HG03135 (cell line): ENCODE measurements around the gene NDUFV1.

Experiments used
- ATAC-seq: cut with Tn5 transposase; IDR thresholded peaks from one replicate; pipeline ENCODE4 v1.9.1; 2021; ENCODE audit warnings: mild to moderate bottlenecking, moderate library complexity; ENCODE audit not compliant: unreplicated experiment

Gene NDUFV1

GRCh38 chr11:67639438-67639859 is 32.7 kb downstream of the NDUFV1 start, which contains the start of gene TBX10:
TBX10 (minus strand) TSS chr11:67639763; CDS start chr11:67639472, 291 bp downstream.
- no peak for ATAC-seq

DNA sequence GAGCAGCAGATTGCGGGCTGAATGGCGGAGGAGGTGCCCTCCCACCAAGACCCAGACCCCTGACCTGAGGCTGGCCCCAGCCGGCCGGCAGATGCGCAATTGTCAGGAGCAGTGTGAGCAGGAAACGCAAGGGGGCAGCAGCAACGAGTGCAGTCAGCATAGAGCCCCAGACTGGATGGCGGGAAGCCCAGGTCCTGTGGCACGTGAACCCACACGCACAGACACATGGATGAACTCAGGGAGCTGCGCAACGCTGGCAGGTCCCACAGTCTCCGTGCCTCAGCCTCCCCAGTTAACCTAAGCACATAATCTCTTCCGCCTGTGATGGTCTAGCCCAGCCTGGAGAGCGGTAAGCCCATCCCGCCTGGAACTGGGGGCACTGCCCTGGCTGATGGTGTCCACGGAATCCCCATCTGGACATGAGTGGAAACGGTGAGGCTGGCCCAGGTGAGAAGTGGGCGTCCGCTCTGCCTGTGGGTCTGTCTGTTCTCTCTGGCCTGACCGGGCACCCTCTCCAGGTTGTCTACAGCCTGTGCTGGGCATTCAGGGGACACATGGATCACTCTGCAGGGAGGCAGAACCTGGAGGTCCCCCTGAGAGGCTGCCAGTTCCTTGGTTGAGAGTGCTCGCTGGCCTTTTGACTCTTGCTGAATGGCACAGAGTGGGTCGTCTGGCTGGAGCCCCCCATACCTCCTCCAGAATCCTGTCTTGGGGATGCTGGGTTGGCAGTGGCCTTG is 33.5 kb downstream of the NDUFV1 start:
- no peak for ATAC-seq

DNA sequence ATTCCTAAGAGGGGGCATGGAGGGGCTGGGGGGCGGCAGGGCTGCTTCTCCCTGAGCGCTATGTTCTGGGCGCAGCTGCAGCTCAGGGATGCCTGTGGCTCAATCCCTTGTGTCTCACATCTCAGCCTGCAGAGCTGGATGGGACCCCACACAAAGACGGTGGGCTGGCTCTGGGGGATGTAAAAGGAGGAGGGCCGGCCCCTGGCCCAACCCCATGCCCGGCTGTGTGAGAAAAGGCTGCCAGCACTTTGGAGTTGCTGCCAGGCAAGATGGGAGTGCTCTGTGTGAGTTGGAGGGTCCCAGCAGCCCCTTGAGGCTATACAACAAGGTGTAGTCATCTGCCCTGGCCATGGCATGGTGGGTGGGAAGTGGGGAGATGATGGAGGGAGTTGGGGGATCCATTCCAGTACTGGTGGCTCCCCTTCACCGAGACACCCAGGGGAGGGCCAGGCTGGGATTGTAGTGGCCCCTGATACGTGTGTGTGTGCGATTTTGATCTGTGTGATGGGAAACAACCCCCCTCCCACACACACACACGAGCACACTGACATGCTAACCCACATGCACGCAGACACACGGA is 34.1 kb downstream of the NDUFV1 start:
- no peak for ATAC-seq

- no peak for ATAC-seq
Measured at GRCh38 chr11:67641338-67642172, 34.8 kb downstream of the NDUFV1 start.

GRCh38 chr11:67642173-67643120 is 35.7 kb downstream of the NDUFV1 start:
- no peak for ATAC-seq

- ATAC-seq, result no peak
Measured at GRCh38 chr11:67644042-67644441, 37.3 kb downstream of the NDUFV1 start.

DNA sequence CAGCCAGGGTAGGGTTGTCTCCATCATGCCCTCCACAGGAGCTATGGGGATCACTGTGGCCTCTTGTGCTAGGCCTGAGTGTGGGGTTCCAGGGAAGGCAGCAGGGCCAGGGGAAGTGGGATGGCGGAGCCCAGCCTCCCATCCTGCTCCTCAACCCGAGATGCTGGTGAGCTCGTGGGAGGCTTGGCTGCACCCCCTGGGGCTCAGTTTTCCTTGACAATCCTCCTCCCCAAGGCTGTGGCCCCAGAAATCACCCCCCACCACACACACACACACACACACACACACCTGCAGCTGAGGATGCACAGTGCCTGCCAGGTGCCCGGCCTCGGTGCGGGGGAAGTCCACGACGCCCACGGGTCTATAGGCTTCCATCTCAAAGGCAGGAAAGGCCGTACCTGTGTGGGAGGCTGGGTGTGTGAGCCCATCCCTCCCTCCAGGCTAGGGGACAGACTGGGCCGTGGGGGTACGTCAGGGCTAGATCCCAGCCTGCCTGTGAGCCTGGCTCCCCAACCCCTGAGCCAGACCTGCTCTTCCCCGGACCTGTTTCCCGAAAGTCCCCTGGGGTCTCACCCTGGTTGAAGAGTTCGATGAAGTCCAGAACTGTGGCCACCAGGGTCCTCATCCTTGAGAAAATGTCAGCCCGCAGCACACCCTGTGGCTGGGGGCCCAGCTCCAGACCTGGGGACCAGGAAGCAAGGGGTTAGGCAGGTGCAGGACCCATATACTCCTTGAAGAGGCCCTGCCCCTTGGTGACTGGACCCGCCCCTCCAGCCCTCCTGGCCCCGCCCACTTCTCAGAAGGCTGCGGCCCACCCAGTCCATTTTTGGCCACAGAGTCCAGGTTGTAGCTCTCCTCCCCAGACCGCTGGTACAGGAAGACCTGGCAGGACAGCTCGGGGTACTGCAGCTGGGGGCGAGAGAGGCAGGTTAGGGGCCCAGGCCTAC is 38.0 kb downstream of the NDUFV1 start:
- no peak for ATAC-seq

DNA sequence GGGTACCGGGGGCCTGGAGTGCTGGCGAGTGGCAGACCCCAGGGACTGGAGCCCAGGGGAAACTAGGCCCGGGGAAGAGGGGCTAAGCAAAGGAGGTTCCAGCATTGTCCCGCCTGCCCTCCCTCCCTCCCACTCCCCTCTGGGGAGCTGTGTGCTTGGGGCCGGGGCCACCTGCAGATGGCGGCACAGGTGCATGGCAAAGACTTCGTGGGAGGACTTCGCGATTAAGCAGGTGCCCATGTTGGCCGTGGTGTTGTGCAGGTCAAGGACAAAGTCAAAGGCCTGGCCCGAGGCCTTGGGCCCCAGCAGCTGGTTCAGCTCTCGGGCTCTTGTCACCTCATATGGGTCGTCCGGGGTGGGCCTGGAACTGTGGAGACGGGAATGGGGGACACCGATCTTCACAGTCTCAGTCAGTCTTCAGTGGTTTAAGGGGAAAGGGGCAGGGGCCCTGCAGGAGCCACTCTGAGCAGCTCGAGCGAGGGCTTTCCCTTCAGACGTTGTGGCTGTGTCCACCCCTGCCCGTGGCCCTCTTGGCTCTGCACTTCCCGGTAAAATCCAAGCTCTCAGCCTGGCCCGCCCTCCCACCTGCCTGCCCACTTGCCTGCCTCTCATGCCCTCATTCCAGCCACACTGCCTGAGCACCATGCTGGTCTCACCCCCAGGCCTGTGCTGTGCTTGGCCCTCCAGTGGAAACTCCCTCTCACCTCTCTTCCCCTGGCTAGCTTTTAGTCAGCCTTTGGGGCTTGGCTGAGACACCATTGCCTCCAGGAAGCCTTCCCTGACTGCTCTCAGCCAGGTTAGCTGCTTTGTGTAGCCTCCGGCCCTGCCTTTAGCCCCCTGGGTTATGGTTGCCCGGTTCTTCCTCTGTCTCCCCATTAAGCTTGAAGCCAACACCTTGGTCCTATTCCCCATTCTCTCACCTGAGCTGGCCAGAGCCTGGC is 39.1 kb downstream of the NDUFV1 start:
- ATAC-seq, result no peak

GRCh38 chr11:67646535-67647336 is 40.0 kb downstream of the NDUFV1 start:
- no peak for ATAC-seq

DNA sequence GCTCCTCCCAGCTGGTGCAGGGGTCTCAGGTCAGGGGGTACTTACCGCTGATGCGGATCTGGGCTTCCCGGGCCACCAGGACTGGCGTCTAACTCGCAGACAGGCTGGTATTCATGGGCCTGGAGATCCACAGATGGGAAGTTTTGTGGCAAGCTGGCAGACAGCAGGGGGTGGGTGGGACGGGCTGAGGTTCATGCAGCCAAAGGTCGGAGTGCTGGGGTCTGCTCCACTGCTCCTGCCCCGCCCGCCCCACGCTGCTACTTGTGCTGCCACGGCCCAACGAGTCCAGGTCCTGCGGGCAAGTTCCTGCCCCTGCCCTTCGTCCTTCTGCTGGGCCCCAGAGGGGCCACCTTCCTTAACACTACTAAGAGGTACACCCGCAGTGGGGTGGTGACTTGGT is 40.7 kb downstream of the NDUFV1 start:
- no peak for ATAC-seq

DNA sequence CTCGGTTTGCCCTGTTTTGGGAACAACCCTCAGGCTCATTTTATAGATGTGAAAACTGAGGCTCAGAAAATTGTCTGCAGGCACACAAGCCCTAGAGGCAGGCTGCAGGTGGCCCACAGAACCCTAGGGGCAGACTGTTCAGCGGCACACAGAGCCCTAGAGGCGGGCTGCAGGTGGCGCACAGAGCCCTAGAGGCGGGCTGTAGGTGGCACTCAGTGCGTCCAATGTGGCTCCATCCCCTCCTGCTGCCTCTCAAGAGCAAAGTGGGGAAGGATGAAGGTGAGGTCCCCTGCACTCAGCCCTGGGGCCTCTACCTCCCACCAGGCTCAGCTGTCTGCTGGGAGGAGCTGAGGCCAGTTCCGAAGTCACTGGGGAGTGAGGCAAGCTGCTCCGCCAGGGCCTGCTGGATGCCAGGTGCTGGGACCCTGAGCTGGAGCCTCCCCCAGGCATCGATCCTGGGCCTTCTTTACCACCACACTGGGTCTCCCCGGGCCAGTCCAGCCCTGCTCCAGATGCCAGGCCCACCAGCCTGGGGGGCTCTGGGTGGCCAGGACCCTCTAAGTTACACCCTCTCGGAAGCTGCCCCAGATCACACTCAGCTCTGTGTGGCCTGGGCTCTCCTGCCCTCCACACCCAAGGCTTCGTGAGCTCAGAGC is 41.5 kb downstream of the NDUFV1 start:
- ATAC-seq, result peak; percentile 60

DNA sequence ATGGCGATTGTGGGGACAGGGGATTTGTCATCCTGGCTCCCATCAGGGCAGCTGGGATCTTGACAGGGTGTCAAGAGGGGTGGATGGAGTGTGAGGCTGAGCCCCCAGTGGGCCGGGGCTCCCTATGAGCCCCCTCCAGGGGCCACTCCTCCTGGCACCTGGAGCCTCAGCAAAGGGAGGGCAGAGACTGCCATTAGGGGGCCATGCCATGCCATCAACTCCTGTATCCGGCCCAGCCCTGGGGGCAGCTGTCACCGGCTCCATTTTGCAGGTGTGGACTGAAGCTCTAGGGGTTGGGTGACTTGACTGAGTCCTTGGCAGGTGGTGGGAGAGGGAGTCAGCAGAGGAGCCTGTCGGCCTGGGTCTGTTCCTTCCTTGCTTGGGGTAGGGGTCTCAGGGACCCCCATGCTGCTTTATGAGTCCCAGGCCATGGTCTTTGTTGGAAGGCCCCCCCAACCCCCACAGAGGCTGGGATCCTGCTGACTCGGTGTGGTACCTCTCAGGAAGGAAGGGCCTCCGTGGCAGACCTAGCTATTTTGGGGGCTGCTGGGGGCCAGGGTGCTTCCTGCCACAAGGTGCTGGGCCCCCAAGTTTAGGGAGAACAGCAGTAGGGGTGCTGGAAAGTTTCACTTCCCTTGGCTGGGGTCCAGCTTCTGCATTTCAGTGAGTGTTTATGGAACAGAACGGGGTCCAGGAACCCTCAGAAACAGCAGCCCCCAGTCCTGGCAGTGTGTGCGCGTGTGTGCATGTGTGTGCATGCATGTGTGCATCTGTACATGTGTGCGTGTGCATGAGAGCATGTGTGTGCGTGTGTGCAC is 42.3 kb downstream of the NDUFV1 start:
- ATAC-seq, result no peak

DNA sequence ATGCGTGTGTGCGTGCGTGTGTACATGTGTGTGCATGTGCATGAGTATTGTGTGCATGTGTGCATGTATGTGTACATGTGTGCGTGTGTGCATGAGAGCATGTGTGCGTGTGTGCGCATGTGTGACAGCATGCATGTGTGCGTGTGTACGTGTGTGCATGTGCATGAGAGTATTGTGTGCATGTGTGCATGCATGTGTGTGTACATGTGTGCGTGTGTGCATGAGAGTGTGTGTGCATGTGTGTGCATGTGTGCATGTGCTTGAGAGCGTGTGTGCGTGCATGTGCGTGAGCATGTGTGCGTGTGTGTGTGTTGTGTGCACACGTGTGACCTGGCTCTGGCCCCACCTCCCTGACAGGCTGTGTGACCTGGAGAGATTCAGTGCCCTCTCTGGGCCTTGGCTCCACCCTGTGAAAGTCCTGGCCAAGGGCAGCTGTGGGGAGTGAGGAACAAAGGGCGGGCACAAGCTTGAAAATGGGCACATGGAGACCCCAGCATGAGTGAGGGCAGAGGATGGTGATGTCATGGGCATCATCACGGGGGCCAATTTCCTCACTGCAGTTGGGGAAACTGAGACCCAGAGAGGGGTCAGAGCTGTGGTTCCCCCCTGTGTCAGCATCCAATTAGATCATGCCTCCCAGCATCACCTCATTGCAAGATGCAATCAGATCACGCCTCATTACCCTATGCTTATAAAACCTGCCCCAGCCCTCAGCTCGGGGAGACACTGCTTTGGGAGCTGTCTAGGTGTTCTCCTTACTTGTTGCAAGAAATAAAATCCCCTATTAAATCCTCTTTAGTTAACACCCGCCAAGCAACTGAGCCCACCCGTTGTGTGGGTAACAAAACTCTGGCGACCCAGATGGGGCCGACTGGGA is 43.1 kb downstream of the NDUFV1 start:
- ATAC-seq, result no peak

DNA sequence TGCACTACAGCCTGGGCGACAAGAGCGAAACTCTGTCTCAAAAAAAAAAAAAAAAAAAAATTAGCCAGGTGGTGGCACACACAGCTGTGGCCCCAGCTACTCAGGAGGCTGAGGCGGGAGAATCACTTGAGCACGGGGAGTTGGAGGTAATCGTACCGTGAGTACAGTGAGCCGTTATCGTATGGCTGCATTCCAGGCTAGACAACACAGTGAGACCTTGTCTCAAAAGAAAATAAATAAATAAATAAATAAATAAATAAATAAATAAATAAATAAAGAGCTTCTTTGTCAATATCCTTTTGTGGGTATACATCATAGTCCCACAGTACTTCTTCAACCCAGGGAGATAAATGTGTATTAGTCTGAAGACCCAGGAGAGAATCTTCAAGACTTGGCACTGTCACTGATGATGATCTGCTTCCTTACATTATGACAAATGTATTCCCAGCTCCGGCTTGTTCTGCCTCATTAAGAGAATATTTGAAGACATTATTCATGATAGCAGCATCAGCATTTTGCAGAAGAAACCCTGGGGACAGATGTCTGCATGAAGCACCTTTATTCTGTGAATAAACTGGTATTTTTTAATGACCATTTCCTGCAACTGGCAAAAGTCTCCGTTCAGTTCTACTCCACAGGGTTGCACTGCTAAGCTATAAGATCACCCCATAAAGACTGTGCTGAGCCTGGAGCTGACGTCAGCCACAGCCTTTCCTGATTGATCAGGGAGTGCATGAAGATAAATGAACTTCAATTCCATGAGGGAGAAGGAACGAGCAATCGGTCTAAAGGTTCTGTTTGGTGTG is 45.4 kb downstream of the NDUFV1 start:
- ATAC-seq, result no peak
